Smooth muscle cell of the brain vasculature (primary cell): ENCODE data around the gene C3orf52.
"Not testable (repeated sequence)": the region's sequence is repeated elsewhere in the genome, so short reads cannot be mapped to it uniquely, and the experiment has no call there.

Experiments used
- DNase-seq: peaks from one replicate; pipeline ENCODE4 v3.0.0-alpha.2; 2012; ENCODE audit warnings: low read depth, low spot score

C3orf52 gene

GRCh38 chr3:112086076-112086854 is at the start of gene C3orf52:
Gene C3orf52, plus strand, starts transcription at chr3:112086389. Its CDS starts 19 bp downstream, at chr3:112086408.
- DNase-seq = no peak

DNA sequence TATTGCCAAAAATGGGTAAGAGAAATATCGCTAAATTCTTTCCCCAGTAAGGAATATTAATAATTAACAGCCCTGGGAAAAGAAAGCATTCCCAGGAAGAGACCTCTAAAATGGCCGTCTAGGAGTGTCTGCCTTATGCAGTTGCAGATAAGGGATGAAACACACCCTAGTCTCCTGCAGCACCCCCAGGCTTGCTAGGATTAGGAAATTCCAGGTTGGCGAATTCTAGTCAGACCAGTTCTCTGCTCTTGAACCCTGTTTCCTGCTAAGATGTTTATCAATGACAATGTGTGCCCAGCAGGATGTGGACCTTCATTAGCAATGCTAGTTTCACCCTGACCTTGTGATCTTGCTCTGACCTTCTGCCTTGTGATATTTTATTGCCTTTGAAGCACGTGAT is 49.0 kb upstream of the C3orf52 start:
- DNase-seq = not testable (repeated sequence)

DNA sequence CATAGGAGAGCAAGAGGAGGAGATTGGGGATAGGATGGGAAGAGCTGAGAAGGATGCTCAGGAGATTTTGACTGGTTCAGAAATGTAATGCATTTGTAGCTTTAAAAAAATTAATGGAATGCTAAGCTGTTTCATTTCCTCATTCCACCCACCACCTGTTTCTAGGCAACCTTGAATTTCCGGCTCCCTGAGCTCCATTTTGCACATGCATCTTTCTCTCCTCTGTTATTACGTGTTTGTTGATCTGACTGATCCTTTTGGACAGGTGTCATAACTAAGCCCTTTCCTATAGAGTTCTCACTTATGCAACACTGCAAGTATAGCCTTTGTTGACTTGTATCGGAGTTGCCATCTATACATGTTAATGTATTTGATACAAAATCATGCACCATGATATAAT is 47.3 kb upstream of the C3orf52 start:
- DNase-seq = no peak

DNA sequence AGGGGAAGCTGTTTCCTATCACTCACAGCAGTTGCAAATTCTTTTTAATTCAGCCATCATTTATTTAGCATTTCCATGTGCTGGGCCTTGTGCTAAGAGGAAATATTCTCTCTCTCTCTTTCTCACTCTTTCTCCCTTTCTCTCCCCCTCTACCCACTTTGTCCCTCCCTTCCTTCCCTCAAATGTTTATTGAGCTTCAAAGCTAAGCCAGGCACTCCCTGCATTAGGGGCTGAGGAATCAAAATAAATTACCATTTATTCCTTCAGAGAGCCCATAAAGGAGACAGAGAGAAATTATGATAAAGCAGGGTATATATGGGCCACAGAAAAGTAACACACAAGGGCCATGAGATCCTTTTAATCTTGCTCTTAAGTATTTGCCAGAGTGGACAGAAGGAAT is 44.9 kb upstream of the C3orf52 start:
- no peak for DNase-seq

DNA sequence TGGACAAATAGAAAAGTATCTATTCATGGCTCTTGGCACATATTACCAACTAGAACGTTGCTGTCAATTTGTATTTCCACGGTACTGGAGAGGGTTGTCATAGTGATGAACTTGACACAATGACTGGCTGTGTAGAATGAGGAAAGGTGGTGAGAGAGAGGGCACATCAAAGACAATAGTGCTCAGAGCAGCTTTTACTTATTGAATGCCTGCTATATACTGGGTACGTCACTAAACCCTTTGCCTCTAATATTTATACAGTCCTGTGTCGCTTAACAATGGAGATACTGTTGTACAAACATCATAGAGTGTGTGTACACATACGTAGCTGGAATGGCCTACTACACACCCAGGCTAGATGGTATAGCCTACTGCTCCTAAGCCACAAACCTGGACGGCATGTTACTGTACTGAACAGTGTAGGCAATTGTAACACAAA is 43.3 kb upstream of the C3orf52 start:
- no peak for DNase-seq

DNA sequence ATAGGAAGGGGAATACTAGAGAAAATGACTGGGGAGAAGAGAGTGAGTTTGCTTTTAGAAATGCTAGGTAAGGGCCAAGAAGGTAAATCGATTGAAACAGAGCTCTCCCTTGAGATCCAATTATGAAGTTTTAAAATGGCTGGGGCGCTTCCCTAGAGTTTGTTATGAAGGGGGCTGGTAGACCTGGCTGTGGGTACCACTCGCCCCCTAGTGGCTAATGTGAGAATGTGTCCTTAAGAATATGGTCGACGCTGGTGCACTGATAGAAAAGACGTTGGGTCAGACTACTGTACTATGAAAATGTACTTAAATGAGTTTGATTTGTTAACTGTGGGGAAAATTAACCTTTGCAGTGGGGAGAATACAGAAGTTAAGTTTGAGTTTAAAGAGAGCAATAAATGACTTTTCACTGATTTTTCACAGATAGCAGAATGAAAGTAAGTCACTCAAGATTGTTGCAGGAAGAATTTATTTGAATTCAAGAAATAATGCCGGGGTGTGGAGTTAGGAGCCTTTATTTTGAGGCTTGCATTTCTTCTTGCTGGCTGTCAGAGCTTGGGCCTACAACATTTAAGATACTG is 42.5 kb upstream of the C3orf52 start:
- peak; percentile 50 for DNase-seq

- DNase-seq = no peak
Measured at GRCh38 chr3:112046599-112046998, 39.6 kb upstream of the C3orf52 start.

- no peak for DNase-seq
Measured at GRCh38 chr3:112047264-112047663, 38.9 kb upstream of the C3orf52 start.

DNA sequence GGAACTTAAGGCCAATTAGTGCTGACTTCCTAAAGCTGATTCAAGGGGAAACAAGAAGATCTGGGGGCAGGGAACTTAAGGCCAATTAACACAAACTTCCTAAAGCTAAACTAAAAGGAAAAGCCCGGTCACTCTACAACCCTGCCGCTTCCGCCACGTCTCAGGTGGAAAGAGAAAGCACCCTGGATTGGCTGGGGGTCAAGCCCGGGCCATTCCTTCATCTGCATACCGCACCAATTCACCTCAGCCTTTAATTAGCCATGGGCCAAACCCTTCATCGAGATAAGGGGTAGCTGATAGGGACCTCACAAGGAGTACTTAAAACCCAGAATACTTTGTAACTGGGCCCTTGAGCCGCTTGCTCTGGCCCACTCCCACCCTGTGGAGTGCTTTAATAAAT is 37.3 kb upstream of the C3orf52 start:
- DNase-seq = no peak

- no peak for DNase-seq
Measured at GRCh38 chr3:112053229-112053628, 33.0 kb upstream of the C3orf52 start.

GRCh38 chr3:112056451-112056929 is 29.7 kb upstream of the C3orf52 start:
- DNase-seq = no peak

DNA sequence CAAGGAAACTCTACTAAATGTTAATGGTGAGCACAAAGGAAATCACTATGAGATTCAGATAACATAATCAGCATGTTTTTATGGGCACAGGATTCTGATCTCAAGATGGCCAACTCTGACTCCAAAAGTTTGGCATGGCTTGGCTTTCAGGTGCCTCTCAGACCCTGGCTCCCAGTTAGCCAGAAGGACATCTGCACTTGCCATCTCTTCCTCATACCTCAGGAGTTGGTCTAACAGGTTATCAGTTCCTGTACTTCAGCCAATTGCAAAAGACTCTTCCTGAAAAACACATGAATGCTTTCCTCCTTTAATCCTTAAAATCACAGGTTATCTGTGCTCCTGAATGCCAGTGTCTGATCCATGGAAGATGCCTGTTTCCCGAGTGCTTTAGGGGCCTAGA is 26.7 kb upstream of the C3orf52 start:
- no peak for DNase-seq

DNA sequence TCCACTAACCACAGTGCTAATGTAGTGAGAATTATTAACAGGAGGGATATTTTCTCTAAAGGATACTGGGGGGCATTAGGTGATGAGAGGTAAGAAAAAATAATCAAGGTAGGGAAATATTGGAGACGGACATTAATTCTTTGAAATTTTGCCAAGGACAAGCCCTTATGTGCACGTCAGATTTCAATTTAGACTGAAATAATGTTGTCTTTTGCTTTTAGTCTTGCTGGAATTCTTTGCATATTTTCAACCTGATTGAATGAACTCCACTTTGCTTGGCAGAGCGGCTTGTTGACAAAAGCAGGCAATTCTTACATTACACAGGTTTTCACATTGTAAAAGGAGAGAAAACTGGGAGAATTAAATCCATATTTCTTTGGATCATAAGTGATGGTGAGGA is 25.0 kb upstream of the C3orf52 start:
- no peak for DNase-seq

DNA sequence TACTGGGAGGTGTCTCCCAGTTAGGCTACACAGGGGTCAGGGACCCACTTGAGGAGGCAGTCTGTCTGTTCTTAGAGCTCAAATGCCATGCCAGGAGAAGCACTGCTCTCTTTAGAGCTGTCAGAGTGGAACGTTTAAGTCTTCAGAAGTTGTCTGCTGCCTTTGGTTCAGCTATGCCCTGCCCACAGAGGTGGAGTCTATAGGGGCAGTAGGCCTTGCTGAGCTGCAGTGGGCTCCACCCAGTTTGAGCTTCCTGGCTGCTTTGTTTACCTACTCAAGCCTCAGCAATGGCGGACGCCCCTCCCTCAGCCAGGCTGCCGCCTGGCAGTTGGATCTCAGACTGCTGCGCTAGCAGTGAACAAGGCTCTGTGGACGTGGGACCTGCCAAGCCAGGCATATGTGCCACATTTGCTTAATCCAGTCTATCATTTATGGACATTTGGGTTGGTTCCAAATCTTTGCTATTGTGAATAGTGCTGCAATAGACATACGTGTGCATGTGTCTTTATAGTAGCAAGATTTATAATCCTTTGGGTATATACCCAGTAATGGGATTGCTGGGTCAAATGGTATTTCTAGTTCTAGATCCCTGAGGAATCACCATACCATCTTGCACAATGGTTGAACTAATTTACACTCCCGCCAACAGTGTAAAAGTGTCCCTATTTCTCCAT is 13.7 kb upstream of the C3orf52 start:
- not testable (repeated sequence) for DNase-seq

- no peak for DNase-seq
Measured at GRCh38 chr3:112074006-112074405, 12.2 kb upstream of the C3orf52 start.

DNA sequence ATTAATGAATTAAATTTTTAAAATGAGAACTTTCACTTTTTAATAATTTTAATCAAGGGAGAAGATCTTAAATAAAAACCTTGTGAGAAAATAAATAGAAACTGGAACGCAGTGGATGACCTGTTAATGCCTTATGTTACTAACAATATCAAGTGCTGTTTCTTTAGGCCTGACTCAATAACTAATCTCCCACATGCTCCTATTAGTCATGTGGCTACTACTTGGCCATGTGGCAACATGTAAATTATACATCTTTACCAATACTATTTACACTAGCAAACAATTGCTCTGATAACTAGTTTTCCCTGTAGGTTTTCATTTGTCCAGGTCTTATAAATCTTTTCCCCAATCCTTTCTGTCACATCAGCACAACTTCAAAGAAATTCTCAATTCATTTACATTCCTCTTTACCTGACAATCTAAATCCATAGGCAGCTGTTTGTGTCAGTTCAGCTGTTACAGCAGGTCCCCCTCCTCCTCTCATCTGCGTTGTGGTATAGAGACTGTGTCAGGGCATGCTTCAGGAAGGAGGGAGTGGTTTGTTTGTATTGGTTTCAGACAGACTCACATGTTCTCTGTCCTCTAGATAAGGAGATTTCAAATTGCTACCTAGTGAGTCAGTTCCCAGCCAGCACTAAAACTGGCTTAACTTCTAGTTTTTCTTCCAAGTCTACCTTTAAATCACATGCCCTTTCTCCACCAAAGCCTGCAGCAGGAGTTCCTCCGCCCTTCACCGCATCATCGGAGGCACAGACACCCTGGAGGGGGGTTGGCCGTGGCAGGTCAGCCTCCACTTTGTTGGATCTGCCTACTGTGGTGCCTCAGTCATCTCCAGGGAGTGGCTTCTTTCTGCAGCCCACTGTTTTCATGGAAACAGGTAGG is 11.3 kb upstream of the C3orf52 start:
- DNase-seq = no peak

GRCh38 chr3:112078125-112079083 is 7.8 kb upstream of the C3orf52 start:
- DNase-seq = no peak

DNA sequence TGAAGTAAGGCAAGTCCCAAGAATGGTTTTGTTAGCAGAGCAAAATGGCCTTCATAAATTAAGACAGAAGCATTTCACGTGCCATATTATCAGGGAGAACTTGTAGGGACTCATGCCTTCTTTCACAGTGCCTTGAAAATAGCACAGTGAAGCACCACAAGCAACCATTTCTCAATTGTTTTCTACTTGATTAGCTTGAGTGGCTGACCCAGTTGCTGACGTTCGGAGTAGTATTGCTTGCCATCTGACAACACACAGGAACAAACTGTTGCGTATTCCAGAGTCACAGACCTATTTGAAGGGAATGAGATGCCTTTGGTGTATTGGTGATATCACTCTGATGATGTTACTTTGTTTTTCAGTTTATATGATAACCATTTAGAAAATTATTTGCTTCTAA is 3.0 kb upstream of the C3orf52 start:
- DNase-seq = no peak

- DNase-seq = no peak
Measured at GRCh38 chr3:112084980-112085705, 1.0 kb upstream of the C3orf52 start.

GRCh38 chr3:112085735-112086075 is 484 bp upstream of the C3orf52 start:
- DNase-seq = no peak
